Measurements from ENCODE around the gene TTLL10.
A peak's percentile ranks its signal among the peaks of the same experiment; 100 is the strongest.
"Not testable (repeated sequence)": the region's sequence is repeated elsewhere in the genome, so short reads cannot be mapped to it uniquely, and the experiment has no call there.

Gene TTLL10

GRCh38 chr1:1189111-1189510, 15.4 kb downstream of the TTLL10 start:
- no peak for DNase-seq (ENCODE audit: low spot score)

- no peak for DNase-seq (ENCODE audit: low spot score)
These were observed 18.1 kb downstream of the TTLL10 start for GRCh38 chr1:1191734-1192133.

GRCh38 chr1:1194723-1195122, 21.0 kb downstream of the TTLL10 start:
- DNase-seq (ENCODE audit: low spot score): no peak

GRCh38 chr1:1195726-1196125, 22.0 kb downstream of the TTLL10 start:
- DNase-seq (ENCODE audit: low spot score): not testable (repeated sequence)

GRCh38 chr1:1196431-1197187, 22.9 kb downstream of the TTLL10 start:
- no peak for DNase-seq (ENCODE audit: low spot score)

- DNase-seq (ENCODE audit: low spot score): no peak
These were observed 23.5 kb downstream of the TTLL10 start for GRCh38 chr1:1197188-1197500.

GRCh38 chr1:1197551-1198422, 24.1 kb downstream of the TTLL10 start:
- DNase-seq (ENCODE audit: low spot score): no peak

- no peak for DNase-seq (ENCODE audit: low spot score)
These were observed 24.9 kb downstream of the TTLL10 start for GRCh38 chr1:1198423-1199140.

- DNase-seq (ENCODE audit: low spot score): no peak
These were observed 25.7 kb downstream of the TTLL10 start for GRCh38 chr1:1199141-1199960.

GRCh38 chr1:1199961-1200875, 26.5 kb downstream of the TTLL10 start:
- no peak for DNase-seq (ENCODE audit: low spot score)

GRCh38 chr1:1200876-1201810, 27.5 kb downstream of the TTLL10 start:
- peak; percentile 74 for DNase-seq (ENCODE audit: low spot score)

GRCh38 chr1:1202831-1203560, 29.3 kb downstream of the TTLL10 start:
- no peak for DNase-seq (ENCODE audit: low spot score)

GRCh38 chr1:1203561-1204424, 30.1 kb downstream of the TTLL10 start:
- no peak for DNase-seq (ENCODE audit: low spot score)

- DNase-seq (ENCODE audit: low spot score): no peak
These were observed 30.8 kb downstream of the TTLL10 start for GRCh38 chr1:1204425-1204920.

- no peak for DNase-seq (ENCODE audit: low spot score)
These were observed 31.5 kb downstream of the TTLL10 start for GRCh38 chr1:1204998-1205768.

- no peak for DNase-seq (ENCODE audit: low spot score)
These were observed 32.2 kb downstream of the TTLL10 start for GRCh38 chr1:1205769-1206375.

Data from HuH-7 (cell line).